Hematopoietic multipotent progenitor cell treated with erythropoietin and hydrocortisone succinate and interleukin-3 and kit ligand, for 8 days (in vitro differentiated cells): Measurements from ENCODE around the gene INTU.
A peak's percentile ranks its signal among the peaks of the same experiment; 100 is the strongest.
"Not testable (repeated sequence)": the region's sequence is repeated elsewhere in the genome, so short reads cannot be mapped to it uniquely, and the experiment has no call there.

Experiments used
- DNase-seq: peaks from one replicate; pipeline ENCODE4 v3.0.0-alpha.2; 2015

INTU gene

DNA sequence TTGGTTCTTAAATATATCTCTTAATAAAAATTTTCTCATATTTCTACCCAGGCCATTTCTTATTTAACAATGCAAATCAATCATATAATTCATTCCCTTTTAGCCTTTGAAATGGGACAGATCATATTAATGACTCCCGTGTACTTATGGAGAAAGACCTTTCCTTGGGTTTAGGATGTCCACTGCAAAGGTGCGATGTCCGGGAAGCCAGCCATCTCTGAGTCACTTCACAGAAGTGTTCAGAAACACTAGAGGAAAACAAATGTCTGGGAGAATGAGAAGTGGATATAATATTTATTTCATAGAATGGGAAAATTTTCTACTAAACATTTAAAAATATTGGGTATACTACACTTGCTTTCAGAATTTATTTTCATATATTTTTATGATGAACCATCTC is 15.3 kb downstream of the INTU start:
- no peak for DNase-seq

DNA sequence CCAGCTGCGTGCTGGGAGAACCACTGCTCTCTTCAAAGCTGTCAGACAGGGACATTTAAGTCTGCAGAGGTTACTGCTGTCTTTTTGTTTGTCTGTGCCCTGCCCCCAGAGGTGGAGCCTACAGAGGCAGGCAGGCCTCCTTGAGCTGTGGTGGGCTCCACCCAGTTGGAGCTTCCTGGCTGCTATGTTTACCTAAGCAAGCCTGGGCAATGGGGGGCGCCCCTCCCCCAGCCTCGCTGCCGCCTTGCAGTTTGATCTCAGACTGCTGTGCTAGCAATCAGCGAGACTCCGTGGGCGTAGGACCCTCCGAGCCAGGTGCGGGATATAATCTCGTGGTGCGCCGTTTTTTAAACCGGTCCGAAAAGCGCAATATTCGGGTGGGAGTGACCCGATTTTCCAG is 22.8 kb downstream of the INTU start:
- not testable (repeated sequence) for DNase-seq

DNA sequence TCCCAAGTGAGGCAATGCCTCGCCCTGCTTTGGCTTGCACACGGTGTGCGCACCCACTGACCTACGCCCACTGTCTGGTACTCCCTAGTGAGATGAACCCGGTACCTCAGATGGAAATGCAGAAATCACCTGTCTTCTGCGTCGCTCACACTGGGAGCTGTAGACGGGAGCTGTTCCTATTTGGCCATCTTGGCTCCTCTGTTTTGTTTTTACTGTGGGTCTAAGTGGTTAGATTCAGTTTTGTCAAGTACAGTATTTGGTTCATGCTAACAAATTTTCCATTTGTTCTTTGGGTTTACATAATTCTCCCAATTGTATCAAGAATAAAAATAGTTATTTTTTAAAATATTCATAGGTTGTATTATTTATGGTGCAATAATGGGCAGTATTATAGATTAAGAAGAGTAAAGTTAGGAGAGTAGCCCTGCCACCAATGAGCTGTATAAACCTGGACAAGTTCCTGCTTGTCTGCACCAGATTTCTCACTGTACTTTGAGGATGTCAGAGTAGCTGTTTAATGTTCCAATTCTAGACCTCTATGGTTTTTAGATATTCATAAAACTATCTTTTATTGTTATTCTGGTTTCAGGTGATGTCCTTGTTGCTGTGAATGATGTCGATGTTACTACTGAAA is 23.4 kb downstream of the INTU start:
- no peak for DNase-seq

DNA sequence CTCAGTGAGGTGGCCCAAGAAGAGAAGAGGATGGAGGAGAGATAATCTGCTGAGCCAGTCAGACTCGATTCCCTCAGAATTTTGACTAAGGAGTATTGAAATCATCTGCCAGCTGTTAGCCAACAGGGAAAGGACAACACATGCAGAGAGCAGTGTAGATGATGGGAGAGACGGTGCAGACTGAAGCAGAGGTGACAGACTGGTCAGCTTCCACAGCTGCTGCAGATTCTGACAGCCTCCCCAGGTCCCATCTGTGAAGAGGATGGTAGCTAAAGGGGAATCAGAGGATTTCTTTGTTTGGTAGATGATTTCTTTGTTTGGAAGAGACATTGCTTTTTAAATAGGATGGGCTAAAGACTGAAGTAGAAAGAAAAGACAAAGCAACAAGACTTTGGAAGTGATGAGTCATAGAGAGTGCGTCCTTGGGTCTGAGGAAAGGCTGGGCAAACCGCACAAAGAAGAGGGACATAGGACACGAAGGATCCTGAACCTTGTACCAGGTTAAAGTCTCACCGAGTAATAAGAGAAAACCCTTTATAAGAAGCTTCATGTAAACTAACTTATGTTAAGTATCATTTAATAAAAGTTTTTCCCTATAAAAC is 27.6 kb downstream of the INTU start:
- no peak for DNase-seq

DNA sequence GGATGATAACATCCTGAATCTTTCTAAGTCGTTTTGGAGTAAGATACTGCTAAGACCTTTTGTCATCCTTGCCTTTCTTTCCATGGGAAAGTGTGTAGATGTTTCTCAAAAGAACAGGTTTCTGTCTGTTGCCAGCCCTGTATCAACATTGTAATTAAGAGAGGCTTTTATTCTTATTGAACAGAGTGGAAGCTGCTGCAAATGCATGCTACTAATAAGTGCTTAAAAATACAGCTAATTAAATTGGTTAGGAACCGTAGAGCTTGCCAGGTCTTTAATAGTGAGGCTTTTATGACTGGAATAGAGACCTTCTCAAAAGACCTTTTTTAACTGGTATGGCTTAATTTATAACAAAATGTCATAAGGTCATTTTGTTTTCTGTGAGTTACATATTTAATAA is 34.4 kb downstream of the INTU start:
- no peak for DNase-seq

DNA sequence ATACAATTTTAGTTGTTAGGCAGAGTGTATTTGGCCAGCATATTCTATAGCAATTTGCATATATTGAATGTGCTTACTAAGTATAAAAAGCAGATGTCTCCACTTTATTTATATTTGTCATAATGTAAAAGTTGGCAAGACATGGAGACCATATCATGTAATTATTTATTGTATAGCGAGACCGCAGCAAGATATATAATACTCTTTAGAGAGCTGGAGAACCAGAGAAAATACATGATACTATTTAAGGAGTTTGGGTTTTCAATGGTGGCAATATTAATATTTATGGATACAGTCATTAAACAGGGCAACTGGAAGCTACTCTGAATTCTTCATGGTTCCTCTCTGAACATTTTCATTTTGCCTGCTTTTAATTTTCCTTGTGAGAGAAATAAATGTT is 35.0 kb downstream of the INTU start:
- DNase-seq = no peak

DNA sequence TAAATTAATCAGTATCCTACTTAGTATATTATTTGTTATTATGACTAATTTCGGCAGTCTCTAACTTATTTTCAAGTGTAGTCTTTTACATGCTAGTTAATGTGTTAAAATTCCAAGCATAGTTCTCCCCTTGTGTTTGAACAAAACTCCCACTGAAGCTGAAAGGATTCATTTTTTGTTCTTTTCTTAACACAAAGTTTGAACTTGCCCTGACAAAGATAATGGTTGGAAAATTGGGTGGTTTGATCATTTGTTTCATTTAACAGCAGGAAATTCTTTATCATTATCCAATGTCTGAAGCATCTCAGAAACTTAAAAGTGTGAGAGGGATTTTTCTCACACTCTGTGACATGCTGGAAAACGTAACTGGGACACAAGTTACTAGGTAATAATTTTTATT is 36.0 kb downstream of the INTU start:
- DNase-seq = no peak

DNA sequence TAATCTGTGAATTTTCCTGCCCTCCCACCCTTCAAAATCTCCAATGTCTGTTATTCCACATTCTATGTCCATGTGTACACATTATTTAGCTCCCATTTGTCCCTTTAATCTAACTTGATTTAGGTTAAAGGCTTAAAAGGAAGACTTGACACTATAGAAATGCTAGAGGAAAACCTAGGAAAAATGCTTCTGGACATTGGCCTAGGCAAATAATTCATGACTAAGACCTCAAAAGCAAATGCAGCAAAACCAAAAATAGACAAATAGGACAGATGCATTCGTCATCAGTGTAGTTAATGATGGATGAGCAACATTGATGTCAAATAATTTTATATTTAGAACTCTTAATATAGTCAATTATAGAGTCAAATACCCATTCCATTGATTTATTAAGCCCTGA is 36.9 kb downstream of the INTU start:
- DNase-seq = no peak

DNA sequence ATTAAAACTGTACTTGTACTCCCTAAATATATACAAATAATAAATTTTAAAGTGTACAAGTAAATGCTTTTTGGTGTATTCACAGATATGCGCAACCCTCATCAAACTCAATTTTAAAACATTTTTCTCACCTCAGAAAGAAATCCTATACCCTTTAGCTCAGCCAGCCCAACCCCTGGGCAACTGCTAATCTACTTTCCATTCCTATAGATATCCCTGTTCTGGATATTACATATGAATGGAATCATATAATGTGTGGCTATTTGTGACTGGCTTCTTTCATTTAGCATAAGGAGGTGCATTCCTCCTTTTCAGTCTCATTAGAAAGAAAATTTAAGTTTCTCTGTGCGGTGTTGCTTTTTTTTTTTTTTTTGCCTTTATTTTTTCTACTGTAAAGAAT is 39.4 kb downstream of the INTU start:
- no peak for DNase-seq

DNA sequence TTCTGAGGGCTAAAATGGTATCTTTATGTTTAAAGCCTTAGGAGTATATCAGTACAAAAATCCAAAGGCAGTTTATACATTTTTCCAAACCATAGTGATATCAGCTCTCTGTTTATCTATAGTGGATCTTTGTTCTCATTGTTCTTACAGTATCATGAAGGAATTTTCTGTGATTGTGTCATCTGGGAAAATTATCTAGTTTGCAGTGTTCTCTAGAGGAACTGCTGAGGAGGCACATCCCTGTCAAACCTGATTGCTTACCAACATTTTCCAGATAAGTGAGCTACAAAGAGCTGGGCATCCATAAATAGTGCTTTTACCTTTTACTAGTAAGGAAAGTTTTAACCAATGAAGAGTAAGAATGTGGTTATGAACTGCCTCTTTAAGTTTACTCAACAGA is 52.5 kb downstream of the INTU start:
- no peak for DNase-seq

DNA sequence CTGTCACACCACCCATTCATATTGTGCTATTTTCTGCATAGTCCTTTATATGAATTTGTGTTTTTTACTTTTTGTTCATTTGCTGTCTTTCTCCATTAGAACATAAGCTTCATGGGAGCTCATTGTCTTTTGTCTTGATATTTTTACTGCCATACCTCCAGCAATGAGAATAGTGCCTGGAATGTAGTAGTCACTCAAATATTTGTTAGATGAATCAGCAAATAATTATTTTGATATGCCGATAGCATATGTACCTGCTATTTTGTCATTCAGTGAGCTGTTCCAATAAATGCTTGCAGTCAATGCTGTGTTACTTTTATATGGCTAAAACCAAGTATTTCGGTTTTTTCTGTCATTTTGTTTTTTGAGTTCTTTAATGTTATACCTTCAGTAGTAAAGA is 53.9 kb downstream of the INTU start:
- no peak for DNase-seq

DNA sequence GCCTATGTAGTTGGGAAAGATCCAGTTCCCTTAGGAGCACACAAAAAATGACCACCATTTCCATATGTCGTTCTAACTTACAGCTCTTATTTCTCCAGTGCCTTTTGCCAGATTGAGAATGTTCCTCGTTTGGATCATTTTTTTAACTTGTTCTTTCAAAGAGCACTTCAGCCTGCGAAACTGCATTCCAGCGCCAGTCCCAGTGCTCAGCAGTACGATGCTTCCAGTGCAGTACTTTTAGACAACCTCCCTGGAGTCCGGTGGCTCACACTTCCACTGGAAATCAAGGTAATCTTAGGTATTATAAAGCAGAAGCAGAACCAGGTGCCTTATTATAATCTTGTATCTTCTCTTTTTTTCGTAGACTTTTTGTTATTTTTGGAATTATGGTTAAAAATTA is 54.8 kb downstream of the INTU start:
- no peak for DNase-seq

DNA sequence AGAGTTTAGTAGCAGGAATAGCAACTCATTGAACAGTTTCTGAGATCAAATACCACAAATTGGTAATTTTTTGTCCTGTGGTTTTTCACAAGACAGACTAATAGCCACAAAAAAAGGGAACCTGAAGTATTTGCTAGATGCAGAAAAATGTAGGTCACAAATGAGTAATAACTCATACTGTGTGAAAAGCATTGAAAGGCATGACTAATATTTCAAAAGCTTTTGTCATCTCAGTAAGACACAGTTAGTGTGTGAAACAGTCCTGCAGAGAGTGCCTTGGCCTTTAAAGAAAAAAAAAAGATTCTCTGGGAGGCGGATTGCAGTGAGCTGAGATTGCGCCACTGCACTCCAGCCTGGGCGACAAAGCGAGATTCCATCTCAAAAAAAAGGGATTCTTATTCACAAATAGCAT is 66.0 kb downstream of the INTU start:
- no peak for DNase-seq

DNA sequence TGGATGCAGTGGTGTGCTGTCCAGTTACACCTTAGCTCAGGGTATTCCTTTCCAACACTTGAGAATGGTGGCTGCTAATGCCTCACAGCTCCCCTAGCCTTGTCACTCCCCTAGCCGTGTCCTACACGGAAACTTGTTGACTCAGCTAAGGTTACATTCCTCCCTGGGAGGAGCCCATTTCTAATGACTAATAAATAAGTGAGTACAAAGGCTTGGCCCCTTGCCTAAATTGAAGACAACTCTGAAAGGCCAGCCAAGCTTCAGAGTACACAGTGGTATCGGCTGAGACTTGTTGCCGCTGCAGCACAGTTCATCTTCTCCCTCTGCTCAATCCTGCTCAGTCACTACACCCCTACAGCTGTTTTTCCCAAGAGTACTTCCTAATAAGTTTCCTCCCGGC is 76.2 kb downstream of the INTU start:
- DNase-seq = peak; percentile 14

DNA sequence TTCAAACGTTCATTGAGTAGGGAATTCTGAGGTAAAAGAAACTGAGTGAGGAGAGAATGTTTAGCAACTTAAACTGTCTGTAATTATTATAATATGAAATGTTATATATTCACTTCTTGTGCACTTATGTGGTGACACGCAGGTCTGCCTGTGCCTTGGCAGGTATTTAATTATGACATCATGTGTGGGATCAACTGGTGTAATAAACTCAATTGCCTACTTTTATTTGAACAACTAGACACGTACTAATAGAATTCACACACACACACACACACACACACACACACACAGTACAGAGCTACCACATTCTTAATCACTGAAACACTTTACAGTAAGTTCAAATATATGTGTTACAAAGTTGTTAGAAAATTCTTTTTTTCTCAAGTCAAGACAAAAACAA is 76.7 kb downstream of the INTU start:
- DNase-seq = no peak

DNA sequence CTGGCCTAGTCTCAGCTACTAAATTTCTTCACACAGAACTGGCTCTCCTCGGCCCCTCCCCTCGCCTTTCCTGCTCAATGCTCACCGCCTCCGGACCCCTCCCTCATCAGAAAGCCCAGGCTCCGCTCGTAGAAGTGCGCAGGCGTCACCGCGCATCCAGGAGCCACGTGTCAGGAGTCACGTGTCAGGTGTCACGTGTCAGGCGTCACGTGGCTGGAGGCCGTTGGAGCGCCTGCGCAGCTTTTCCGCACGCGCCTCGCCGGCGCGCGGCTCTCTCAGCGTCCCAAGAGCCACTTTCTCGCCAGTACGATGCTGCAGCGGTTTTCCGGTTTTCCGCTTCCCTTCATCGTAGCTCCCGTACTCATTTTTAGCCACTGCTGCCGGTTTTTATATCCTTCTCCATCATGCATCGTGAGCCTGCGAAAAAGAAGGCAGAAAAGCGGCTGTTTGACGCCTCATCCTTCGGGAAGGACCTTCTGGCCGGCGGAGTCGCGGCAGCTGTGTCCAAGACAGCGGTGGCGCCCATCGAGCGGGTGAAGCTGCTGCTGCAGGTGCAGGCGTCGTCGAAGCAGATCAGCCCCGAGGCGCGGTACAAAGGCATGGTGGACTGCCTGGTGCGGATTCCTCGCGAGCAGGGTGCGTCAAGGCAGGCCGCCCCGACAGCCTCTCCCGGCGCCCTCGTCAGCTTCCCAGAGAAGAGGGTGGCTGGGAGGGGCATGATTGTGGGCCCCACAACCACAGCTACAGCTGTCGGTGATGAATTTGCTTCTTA is 97.6 kb downstream of the INTU start, which contains the start of gene SLC25A31:
Gene SLC25A31, plus strand, starts transcription at position 259 of the 772 bp plus-strand sequence. Its CDS starts 146 bp downstream, at position 405.
- DNase-seq = no peak

DNA sequence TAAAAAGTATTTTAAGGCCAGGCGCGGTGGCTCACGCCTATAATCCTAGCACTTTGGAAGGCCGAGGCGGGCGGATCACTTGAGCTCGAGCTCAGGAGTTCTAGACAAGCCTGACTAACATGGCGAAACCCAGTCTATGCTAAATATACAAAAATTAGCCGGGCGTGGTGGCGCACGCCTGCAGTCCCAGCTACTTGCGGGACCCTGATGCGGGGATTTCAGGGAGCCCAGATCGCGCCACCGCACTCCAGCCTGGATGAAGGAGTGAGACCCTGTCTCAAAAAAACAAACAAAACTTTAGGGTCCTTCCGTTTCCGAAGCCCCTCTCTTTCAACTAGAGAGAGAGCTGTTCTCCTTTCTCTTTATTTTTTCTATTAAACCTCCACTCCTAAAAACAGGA is 98.6 kb downstream of the INTU start:
- no peak for DNase-seq

DNA sequence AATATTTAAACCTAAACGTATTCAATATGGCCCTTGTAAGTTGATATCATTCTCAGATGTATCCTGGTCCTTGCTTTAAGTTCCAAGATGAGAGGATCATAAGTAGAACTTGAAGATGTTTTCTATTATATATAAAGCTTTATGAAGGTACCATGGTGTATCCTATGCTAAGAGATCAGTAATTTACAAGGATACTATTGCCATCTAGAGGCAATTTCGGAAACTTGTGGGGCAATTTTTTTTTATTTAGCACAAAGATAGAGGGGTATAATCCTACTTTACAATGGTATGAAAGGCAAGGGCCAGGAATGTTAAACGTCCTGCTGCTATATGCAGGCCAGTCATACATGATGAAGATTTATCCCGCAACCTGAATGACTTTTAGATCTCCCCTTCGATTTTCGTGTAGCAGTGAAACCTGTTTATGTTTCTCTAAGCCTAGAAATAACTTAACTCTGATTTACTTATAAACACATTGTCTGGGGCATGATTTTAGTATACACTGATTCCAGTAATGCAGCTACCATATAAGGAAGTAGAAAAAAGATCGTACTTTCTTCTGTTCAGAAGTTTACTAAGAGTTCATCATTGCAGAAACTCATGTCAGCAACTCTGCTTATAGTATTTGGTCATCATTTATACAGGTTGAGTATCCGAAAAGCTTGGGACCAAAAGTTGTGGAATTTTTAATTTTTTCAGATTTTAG is 100.0 kb downstream of the INTU start:
- peak; percentile 67 for DNase-seq

DNA sequence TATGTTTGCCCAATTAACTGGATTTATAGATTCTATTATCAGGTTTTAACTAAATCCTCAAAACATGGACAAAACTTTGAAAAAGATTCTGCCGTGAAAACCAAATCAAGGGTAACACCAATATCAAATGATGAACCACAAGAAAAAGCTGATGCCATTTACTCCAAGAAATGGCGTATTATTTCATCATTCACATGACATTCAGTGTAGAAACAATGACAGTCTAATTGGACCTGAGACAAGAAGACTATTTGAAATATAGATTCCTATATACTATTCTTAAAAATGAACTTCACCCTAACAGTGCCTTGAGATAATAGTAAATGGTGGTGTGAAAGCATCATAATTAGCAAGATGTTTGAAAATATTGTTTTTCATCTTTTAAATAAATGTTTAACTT is 102.2 kb downstream of the INTU start:
- no peak for DNase-seq

DNA sequence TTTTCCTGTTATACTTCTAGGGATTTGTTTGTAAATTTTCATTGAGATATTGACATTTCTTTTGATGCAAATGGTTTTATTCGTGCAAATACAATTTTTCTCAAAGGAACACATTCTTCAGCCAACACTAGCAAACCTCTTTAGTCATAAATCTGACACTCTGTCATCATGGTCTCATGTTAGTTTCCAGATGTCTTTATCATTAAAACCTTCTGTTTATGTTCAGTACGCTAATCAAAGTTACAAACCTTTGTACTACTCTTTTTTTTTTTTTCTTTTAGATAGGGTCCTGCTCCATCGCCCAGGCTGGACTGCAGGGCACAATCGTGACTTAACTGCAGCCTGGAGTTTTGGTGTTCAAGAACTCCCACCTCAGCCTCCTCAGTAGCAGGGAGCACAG is 104.5 kb downstream of the INTU start:
- no peak for DNase-seq

DNA sequence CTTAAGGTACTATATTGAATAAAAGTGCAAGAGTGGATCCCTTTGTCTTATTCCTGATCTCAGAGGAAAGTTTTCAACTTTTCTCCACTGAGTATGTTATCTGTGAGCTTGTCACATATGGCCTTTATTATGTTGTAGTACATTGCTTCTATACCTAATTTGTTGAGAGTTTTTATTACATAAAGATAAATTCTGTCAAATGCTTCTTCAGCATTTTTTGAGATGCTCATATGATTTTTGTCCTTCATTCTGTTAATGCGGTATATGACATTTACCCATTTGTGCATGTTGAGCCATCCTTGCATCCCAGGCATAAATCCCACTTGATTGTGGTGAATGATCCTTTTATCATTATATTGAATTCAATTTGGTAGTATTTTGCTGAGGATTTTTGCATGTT is 108.5 kb downstream of the INTU start:
- DNase-seq = no peak

DNA sequence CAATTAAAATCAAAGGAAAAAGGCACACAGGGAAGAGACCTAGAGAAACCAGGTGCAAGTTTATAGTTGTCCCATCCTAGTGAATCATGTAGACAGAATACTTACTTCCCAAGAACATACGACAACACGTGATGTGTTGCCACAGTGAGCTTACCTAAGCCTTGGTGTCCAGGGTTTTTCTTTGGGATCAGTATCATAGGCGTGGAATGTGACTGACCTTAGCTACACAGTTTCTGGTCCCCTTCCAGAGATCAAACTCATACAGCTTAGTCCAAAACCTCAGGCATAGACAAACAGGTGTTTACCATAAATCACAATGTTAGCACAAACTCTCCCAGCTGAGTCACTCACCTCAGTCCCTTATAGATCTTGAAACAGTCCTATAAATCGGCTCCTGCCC is 115.1 kb downstream of the INTU start:
- no peak for DNase-seq

DNA sequence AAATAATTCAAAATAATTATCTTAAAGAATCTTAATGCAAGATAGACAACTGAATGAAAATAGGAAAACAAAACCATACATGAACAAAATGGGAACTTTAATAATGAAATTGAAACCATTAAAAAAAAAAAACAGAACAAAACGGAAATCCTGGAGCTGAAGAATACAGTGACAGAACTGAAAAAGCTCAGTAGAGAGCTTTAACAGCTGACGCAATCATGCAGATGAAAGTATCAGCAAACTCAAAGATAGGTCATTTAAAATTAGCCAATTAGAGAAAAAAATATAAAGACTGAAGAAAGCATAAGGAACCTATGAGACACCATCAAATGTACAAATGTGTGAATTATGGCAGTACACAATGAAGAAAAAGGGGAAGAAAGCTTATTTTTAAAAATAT is 116.2 kb downstream of the INTU start:
- DNase-seq = no peak

DNA sequence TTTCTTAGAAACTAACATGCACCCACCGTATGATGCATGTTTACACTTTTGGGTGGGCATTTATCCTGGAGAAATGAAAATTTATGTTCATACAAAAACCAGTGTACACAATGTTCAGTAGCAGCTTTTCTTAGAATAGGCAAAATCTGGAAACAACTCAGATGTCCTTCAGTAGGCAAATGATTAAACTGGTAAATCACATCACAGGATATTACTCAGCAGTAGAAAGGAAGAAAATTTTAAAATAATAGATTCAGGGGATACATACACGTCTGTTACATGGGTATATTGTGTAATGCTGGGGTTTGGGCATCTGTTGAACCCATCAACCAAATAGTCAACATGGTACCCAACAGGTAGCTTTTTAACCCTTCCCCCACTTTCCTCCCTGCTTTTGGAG is 124.1 kb downstream of the INTU start:
- DNase-seq = no peak
